Thymus (tissue), 11 donors: ENCODE measurements around the gene LY6G6D. TPM values are rescaled to one million over a fixed set of nuclear protein-coding genes. Genes with fewer than 3 reads are reported as not detected.

Experiments
- DNase-seq, 9 donors: peaks; one replicate each; pipeline ENCODE4 v3.0.0-alpha.2; 2013; ENCODE audit warnings: low spot score in 9 of 9, low read depth in 6 of 9, missing footprints in 1 of 9
- H3K27ac ChIP-seq, 2 donors: one replicate each; pipeline ENCODE4 v1.5.1; 2013; ENCODE audit warnings: control low read depth in 1 of 2, low read depth in 1 of 2, low read length in 1 of 2, mild to moderate bottlenecking in 1 of 2, moderate library complexity in 1 of 2
- H3K27me3 ChIP-seq, 2 donors: one replicate each; pipeline ENCODE4 v1.5.1; 2013; ENCODE audit warnings: low read length in 1 of 2; ENCODE audit not compliant: control insufficient read depth in 2 of 2, insufficient read depth in 1 of 2
- H3K36me3 ChIP-seq, 2 donors: one replicate each; pipeline ENCODE4 v1.5.1; 2013; ENCODE audit warnings: low read length in 1 of 2, mild to moderate bottlenecking in 1 of 2, moderate library complexity in 1 of 2; ENCODE audit not compliant: control insufficient read depth in 2 of 2, insufficient read depth in 2 of 2
- H3K4me1 ChIP-seq, 2 donors: one replicate each; pipeline ENCODE4 v1.5.1; 2013; ENCODE audit warnings: low read length in 2 of 2; ENCODE audit not compliant: control insufficient read depth in 2 of 2, insufficient read depth in 2 of 2
- H3K4me3 ChIP-seq, 2 donors: one replicate each; pipeline ENCODE4 v1.5.1; 2013; ENCODE audit warnings: low read length in 2 of 2, control low read depth in 1 of 2, mild to moderate bottlenecking in 1 of 2
- H3K9me3 ChIP-seq, 2 donors: one replicate each; pipeline ENCODE4 v1.5.1; 2013; ENCODE audit warnings: low read length in 1 of 2, mild to moderate bottlenecking in 1 of 2; ENCODE audit not compliant: control insufficient read depth in 2 of 2, insufficient read depth in 1 of 2
- WGBS: extraction: QIAGEN DNeasy Blood & Tissue Kit; methylation state at CpG from one replicate; pipeline ENCODE4 v1.1.7; 2013; 5-methylcytosine and 5-hydroxymethylcytosine counted together
- polyA plus RNA-seq: library from polyadenylated mRNA; stranded (reverse); fragments of 200-250 nt; gene quantifications from one replicate; pipeline ENCODE4 v1.2.3, GENCODE V29; 2013
- total RNA-seq: library from RNA; stranded (reverse); fragments of 120-200 nt; gene quantifications from one replicate; pipeline ENCODE4 v1.2.4, GENCODE V29; 2013
- donor health status: healthy.

The LY6G6D gene
- total and polyA plus RNA-seq, 2 donors = not detected

DNA sequence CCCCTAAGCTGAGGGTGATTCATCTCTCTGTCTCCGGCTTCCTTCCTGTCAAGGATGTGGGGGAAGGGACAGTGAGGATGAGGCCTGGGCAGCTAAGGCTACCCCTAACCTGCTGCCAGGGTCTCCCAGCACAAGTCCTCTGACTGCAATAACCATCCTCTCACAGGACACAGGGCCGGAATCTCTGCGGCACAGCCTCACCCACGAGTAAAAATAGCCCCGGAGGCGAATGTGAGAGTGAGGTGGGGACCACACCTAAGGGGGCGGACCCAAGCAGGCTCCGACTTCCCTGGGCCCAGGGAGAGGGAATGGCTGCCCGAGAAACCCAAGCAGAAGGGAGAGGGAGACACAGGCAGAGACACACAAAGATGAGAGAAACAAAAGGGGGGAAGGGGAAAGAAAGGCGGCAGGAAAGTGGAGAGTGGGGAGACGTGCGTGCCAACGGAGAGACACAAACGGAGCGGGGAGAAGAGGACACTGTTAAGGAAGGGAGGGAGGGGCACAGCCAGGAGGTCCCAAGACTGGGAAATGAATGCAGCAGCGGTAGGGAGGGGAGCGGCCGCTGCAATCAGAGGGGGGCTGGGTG, 19.8 kb downstream of the LY6G6D start:
- H3K4me3 ChIP-seq = peak overlapping the region; percentile 61 to 86
- H3K9me3 ChIP-seq = no peaks in the 10 kb centered on the region
- no peaks in the 10 kb centered on the region for H3K27me3 ChIP-seq
- WGBS = under 1% methylated on average over 18 of the region's 18 CpGs
- H3K4me1 ChIP-seq = peaks cover 32 to 63% of the 10 kb centered on the region in 2 donors
- H3K27ac ChIP-seq = peak overlapping the region; percentile 91 to 99
- DNase-seq = peak in 3 of 9 donors; percentile 24 to 59 (median 35)
- peaks cover 23 to 38% of the 10 kb centered on the region in 2 donors for H3K36me3 ChIP-seq

DNA sequence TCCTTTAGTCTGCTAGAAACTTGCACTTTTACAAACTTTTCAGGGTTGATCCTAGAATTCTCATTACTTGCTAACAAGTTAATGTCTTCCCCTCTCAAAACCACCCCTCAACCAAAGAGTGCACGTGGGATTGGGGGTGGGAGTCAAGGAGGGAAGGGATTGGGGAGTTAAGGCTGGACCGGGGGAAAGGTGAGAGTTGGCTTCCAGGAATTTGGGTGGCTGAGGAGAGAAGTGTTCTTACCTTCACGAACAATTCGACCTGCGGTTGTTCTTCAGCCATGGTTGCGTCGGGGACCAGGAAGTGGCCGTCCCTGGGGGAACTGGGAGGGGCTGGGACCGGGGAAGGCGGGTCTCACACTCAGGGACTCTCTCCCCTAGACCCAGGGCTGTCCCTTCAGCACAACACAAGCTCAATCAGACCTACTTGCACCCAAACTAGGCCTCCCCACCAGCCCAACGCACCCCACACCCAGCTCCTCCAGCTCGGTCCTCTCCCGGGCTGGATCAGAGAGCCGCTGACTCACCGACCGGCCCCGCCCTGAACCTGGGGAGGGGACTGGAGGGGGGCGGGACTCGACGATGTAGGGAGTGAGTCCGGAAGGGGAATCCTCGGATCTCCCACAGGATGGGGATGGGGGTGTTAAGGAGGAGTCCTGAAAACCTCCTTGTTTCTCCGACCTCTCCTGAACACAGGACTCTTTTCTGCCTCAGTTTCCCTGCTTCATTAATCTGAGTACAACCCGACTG, 21.0 kb downstream of the LY6G6D start, which contains the start of gene CLIC1:
Gene CLIC1, minus strand, starts transcription at position 510 of the 747 bp plus-strand sequence. Its CDS starts 230 bp downstream, at position 280.
- Histone ChIP-seq H3K4me3 (peak within 1 kb of the TSS; percentile 61 to 86), H3K27ac (peak within 1 kb of the TSS; percentile 91 to 99), H3K4me1 (peaks cover 38 to 69% of the 10 kb centered on the region in 2 donors), H3K9me3 (peaks cover 0 to 3% of the 10 kb centered on the region in 2 donors), H3K36me3 (peaks cover 23 to 30% of the 10 kb centered on the region in 2 donors), H3K27me3 (no peaks in the 10 kb centered on the region)
- peak in 3 of 9 donors; percentile 61 to 81 (median 67) for DNase-seq
- WGBS = under 1% methylated on average over 24 of the region's 24 CpGs

DNA sequence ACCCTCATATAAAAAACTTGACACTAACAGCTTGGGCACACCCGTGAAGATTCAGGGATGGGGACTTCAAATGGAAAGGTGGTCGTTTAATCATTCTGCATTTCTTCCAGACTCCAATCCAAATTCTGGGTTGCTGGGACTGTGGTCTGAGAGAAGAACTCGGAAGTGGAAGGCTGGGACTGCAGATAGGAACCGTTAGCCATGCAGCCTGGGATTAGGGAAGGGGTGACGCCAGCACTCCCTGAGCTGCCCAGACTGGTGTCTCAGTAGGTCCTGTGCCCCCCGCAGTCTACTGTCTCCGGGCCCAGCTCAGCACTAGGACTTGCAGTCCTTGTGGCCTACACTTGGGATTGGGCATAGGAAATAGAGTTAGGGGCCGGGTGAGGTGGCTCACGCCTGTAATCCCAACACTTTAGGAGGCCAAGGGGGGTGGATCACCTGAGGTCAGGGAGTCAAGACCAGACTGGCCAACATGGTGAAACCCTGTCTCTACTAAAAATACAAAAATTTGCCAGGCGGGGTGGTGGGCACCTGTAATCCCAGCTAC, 21.7 kb downstream of the LY6G6D start:
- Histone ChIP-seq H3K36me3 (peaks cover 17 to 30% of the 10 kb centered on the region in 2 donors), H3K27ac (peak overlapping the region; percentile 91 to 99), H3K4me1 (peaks cover 39 to 75% of the 10 kb centered on the region in 2 donors), H3K27me3 (no peaks in the 10 kb centered on the region), H3K9me3 (peaks cover 0 to 3% of the 10 kb centered on the region in 2 donors), H3K4me3 (peak overlapping the region; percentile 61 to 86)
- WGBS = 15% methylated on average over 10 of the region's 10 CpGs
- DNase-seq = no peak

DNA sequence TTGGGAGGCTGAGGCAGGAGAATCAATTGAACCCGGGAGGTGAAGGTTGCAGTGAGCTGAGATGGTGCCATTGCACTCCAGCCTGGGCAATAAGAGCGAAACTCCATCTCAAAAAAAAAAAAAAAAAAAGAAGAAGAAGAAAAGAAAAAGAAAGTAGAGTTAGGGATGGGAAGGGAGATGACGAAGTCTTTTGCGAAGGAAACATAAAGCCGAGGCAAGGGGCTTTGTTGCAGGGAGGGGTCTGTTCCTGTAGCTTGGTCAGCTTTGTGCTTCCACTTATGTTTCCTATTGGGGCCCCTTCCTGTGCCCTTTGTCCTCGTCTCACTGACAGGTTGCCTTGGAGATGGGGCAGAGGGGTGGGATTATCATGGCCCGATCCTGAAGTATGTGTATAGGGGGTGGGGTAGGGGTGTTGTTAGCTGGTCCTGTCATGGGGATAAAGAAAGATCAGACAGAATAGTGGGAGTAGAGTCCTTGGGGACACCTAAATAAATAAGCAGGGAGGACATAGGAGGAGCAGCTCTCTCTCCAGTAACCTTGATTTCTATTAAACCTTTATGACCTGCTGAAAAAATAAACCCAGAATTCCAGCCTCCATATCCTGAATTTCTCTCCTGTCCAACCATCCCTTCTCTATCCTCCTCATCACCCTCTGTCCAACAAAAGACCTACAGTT, 22.3 kb downstream of the LY6G6D start:
- Histone ChIP-seq H3K36me3 (peaks cover 13 to 29% of the 10 kb centered on the region in 2 donors), H3K27ac (peak overlapping the region; percentile 85 to 99), H3K4me1 (peaks cover 39 to 75% of the 10 kb centered on the region in 2 donors), H3K27me3 (no peaks in the 10 kb centered on the region), H3K4me3 (peak overlapping the region; percentile 34 to 82), H3K9me3 (peaks cover 0 to 3% of the 10 kb centered on the region in 2 donors)
- peak in 3 of 9 donors; percentile 24 to 60 (median 30) for DNase-seq
- 11% methylated on average over 7 of the region's 7 CpGs for WGBS

DNA sequence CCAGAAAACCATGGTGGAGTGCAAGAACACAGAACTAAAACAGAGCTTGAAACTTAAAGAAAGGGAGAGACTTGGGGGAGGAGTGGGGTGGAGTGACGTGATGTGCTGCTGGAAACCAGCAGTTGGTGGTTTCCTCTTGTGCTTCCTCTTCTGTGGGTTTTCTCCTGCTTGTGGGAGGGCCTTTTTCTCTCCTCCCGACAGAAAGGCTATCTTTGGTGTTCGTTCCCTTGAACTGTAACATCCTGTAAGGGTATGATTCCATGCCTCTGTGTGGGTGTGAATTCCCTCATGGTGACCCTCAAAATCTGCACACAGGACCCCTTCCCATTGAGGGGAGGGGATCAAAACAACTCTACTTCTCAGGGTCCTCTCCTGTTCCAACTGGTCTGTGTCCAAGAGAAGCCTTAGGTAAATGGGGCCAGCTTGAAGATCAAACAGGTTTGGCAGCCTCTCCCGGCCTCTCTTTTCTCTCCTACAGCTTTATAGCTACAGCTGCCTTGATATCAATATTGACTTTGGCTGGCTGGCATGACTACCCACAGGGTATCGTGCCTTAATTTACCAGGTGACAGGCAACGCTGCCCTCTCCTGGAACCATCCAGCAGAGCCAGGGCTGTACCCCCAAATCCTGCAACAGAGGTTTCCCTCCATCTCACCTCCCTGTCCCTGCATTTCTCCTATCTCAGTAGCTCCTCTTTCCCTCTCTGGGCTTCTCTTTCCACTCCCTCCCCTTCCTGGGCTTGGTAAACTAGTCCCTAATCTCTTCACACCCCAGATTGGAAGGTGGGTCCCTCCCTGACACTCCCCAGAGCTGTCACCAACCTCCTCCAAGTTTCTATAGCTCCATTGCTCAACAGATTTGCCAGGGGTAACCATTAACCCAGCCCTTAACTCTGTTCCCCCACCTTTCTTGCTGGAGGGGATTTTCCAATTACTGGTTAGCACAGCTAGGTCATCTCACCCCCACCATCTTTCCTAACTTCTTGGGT, 23.1 kb downstream of the LY6G6D start:
- H3K4me1 ChIP-seq = peaks cover 39 to 74% of the 10 kb centered on the region in 2 donors
- peaks cover 10 to 28% of the 10 kb centered on the region in 2 donors for H3K36me3 ChIP-seq
- DNase-seq = peak in 6 of 9 donors; percentile 75 to 93 (median 85)
- H3K27ac ChIP-seq = peak overlapping the region; percentile 85 to 99
- no peaks in the 10 kb centered on the region for H3K27me3 ChIP-seq
- H3K4me3 ChIP-seq = peak overlapping the region; percentile 34 to 82
- H3K9me3 ChIP-seq = peaks cover 0 to 3% of the 10 kb centered on the region in 2 donors
- WGBS = 2% methylated on average over 6 of the region's 6 CpGs

DNA sequence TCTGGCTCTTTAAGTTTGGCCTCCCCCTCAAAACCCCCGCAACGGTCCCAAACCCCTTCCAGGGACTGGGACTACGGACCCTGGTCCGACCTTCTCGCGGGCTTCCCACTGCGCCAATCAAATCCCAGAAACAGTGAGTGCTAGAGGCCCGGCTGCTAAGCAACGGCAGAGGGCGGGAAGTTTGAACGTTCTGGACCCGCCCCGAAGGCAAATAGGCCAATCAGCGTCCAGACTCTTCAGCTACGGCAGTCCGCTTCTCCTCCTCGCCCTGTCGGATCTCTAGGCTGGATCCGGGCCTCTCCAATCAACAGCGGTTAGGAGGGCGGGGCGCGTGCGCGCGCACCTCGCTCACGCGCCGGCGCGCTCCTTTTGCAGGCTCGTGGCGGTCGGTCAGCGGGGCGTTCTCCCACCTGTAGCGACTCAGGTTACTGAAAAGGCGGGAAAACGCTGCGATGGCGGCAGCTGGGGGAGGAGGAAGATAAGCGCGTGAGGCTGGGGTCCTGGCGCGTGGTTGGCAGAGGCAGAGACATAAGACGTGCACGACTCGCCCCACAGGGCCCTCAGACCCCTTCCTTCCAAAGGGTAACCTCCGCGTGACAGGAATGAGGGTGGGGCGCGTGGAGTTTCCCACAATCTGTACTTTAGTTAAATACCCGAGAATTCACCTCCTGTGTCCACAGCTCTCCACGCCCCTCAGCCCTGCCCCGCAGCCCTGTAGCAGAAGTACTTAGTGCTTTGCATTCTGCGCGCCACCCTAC, 24.7 kb downstream of the LY6G6D start, which contains the start of gene MSH5:
Gene MSH5, plus strand, starts transcription at position 367 of the 758 bp plus-strand sequence. CDS start 462 bp downstream, outside the sequence.
- Histone ChIP-seq H3K4me1 (peaks cover 33 to 60% of the 10 kb centered on the region in 2 donors), H3K36me3 (peaks cover 5 to 26% of the 10 kb centered on the region in 2 donors), H3K4me3 (peak within 1 kb of the TSS; percentile 70 to 82), H3K9me3 (peaks cover 0 to 3% of the 10 kb centered on the region in 2 donors), H3K27me3 (no peaks in the 10 kb centered on the region), H3K27ac (peak within 1 kb of the TSS; percentile 85 to 99)
- DNase-seq = peak; percentile 92 to 99 (median 97)
- under 1% methylated on average over 58 of the region's 58 CpGs for WGBS

DNA sequence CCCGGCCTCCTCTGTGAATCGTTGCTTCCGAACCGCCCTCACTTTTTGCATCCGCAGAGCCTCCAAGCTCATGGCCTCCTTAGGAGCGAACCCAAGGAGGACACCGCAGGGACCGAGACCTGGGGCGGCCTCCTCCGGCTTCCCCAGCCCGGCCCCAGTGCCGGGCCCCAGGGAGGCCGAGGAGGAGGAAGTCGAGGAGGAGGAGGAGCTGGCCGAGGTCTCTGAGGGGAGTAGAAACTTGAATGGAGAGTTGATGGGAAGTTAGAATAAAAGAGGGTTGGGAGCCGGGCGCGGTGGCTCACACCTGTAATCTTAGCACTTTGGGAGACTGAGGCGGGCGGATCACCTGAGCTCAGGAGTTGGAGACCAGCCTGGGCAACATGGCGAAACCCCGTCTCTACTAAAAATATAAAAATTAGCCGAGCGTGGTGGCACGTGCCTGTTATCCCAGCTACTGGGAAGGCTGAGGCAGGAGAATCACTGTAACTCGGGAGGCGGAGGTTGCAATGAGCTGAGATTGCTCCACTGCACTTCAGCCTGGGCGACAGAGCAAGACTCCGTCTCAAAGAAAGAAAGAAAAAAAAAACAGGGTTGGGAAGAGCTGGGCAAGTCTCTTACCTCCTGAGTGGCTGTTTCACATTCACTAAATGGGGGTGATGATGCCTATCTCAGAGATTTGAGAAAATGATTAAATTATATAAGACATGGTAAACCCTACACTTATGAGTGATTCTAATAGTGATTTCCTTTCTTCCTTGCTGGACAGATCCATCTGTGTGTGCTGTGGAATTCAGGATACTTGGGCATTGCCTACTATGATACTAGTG, 25.5 kb downstream of the LY6G6D start:
- WGBS = 6% methylated on average over 29 of the region's 29 CpGs
- peak in 1 of 9 donors; percentile 73 for DNase-seq

More for the DNA sequence above, 25.5 kb downstream of the LY6G6D start:
- peaks cover 0 to 3% of the 10 kb centered on the region in 2 donors for H3K9me3 ChIP-seq
- peak overlapping the region; percentile 70 to 82 for H3K4me3 ChIP-seq
- peak overlapping the region; percentile 75 to 89 for H3K27ac ChIP-seq
- H3K36me3 ChIP-seq = peaks cover 8 to 31% of the 10 kb centered on the region in 2 donors
- H3K27me3 ChIP-seq = no peaks in the 10 kb centered on the region
- peaks cover 33 to 52% of the 10 kb centered on the region in 2 donors for H3K4me1 ChIP-seq
